GM21529 (cell line): ENCODE results near the gene HORMAD2.

Experiments used
- ATAC-seq: cut with Tn5 transposase; IDR thresholded peaks from one replicate; pipeline ENCODE4 v1.9.1; 2021; ENCODE audit not compliant: unreplicated experiment

The HORMAD2 gene

GRCh38 chr22:30104501-30105156, 24.4 kb downstream of the HORMAD2 start:
- no peak for ATAC-seq

DNA sequence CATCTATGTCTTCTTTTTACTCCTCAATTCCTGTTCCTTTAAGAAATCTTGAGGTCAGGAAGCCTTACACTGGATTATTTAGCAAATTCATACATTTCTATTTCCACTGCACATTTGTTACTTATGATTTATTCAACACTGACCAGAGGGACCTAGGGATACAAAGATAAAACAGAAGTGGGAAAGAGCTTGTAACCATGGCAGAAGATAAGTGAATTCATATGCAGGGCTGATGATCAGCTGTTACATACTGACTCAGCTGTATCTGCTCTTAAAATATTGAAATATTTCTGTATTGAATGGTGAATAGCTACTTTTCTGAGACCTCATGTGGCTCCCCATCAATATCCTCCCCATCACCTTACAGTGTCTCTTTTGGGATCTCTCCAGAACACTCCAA, 25.2 kb downstream of the HORMAD2 start:
- no peak for ATAC-seq

GRCh38 chr22:30113494-30113893, 33.2 kb downstream of the HORMAD2 start:
- ATAC-seq, result no peak

GRCh38 chr22:30114361-30114760, 34.1 kb downstream of the HORMAD2 start:
- no peak for ATAC-seq

GRCh38 chr22:30115705-30116104, 35.4 kb downstream of the HORMAD2 start:
- no peak for ATAC-seq

- ATAC-seq, result no peak
Measured at GRCh38 chr22:30116362-30117117, 36.3 kb downstream of the HORMAD2 start.

DNA sequence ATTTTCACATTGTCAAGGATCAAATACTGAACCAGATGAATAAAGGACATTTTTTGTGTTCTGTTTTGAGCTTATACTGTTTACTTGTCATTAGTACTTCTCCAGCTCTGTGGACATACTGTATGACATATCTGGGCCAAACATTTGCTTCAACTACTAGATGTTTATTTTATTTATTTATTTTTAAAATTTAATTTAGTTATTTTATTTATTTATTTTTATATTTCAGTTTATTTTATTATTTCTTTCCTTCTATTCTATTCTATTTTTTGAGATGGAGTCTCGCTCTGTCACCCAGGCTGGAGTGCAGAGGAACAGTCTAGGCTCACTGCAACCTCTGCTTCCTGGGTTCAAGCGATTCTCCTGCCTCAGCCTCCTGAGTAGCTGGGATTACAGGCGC, 37.0 kb downstream of the HORMAD2 start:
- no peak for ATAC-seq

DNA sequence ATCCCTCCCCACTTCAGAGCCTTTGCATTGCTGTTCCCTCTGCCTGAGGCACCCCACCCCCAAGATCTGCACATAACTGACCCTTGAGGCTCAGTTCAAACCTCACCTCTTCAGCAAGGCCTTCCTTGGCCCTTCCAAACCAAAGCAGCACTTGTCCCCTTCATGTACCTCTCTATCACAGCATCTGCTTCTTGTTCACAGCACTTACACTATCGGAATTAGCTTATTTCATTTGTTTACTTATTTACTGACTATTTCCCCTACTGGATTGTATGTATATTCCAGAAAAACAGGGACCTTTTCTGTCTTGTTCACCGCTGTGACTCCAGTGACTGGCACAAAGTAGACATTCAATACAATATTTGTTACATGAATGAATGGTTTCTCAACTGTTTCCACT, 38.0 kb downstream of the HORMAD2 start:
- no peak for ATAC-seq

- ATAC-seq, result no peak
Measured at GRCh38 chr22:30121960-30122359, 41.7 kb downstream of the HORMAD2 start.

GRCh38 chr22:30123463-30123862, 43.2 kb downstream of the HORMAD2 start:
- ATAC-seq, result no peak

DNA sequence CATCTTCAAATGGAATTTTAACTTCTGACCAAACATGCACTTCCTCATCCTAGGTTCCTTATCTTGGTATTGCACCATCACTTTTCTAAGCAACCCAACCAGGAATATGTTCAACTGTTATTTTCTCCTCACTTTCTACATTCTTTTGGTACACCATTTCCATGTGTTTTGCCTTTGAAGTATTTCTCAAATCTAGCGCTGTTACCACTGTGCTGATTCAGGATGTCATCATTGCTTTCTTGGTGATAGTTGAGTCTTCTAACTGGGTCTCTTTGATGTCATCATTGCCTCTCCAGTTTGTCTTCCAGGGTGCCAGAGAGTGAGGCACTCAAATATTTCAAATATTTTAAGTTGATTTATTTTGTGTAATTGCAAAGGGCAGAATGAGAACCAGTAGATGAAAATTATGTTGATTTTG, 47.5 kb downstream of the HORMAD2 start:
- ATAC-seq, result no peak

- ATAC-seq, result no peak
Measured at GRCh38 chr22:30128511-30128910, 48.2 kb downstream of the HORMAD2 start.

DNA sequence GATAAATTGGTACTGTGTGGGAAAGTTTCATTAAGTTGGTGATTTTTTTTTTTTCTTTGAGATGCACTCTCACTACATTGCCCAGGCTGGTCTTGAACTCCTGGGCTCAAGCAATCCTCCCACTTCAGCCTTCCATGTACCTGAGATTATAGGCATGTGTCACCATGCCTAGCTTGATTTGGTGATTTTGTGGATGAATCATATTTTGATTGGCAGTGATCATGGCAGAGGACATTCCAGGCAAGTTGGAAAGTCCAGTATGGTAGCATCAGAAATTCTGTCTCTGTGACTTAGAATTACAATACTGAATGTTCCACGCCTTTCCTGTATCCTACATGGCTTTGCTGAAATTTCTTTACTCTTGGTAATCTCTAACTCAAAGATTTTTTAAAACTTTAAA, 49.4 kb downstream of the HORMAD2 start:
- ATAC-seq, result no peak

GRCh38 chr22:30132290-30132996, 52.2 kb downstream of the HORMAD2 start:
- no peak for ATAC-seq

DNA sequence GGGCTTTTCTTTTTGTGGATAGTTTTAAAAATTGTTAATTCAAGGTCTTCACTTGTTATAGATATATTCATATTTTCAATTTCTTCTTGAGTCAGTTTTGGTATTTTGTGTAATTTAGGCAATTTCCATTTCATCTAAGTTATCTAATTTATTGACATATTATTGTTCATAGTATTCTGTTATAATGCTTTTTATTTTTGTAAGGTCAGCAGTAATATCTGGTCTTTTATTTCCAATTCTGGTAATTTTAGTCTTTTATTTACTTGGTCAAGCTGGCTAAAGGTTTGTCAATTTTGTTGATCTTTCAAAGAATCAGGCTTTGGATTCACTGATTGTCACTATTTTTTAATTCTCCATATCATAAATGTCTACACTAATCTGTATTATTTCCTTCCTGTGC, 60.1 kb downstream of the HORMAD2 start:
- no peak for ATAC-seq

DNA sequence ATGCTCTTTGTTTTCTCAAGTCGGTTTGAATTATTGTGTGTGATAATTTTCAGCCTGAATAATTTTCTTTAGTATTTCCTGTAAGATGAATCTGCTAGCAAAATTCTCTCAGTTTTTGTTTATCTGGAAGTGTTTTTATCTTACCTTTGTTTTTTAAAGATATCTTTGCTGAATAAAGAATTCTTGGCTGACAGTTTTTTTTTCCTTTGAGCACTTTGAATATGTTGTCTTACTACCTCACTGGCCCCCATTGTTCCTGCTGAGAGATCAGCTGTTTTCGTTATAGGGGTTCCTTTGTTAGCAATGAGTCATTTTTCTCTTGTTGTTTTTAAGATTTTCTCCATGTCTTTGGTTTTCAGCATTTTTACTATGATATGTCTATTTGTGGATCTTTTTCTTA, 63.0 kb downstream of the HORMAD2 start:
- no peak for ATAC-seq

GRCh38 chr22:30144391-30144790, 64.1 kb downstream of the HORMAD2 start:
- no peak for ATAC-seq

DNA sequence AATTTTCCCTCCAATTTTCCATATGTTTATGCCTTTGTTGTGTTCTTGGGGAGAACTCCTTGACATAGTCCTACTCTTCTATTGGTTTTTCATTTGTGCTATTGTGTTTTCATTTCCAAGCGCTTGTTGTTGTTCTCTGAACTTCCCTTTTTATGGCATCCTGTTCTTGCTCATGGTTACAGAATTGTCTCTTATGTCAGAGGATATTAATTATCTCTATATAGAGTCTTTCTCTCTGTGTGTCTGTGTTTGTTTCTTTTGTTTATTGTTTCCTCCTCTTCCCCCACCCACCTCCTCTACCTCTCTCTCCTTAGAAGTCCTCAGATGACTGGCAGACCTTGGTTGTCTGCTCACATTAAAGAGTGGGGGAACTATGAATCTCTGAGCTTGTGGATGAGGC, 69.9 kb downstream of the HORMAD2 start:
- ATAC-seq, result no peak

DNA sequence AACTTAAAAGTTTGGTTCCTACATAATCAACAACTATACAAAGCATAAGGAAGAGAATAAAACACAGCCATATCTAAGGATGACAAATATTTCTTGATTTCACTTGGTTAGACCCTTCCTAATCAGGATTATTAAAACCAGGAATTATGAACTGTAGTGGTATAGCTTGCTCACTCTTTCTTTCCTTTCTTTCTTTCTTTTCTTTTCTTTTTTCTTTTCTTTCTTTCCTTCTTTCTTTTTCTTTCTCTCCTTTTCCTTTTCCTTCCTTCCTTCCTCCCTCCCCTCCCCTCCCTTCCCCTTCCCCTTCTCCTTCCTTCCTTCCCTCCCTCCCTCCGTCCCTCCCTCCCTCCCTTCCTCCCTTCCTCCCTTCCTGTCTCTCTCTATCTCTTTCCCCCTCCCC, 78.0 kb downstream of the HORMAD2 start:
- no peak for ATAC-seq

- no peak for ATAC-seq
Measured at GRCh38 chr22:30158744-30159500, 78.7 kb downstream of the HORMAD2 start.

GRCh38 chr22:30159561-30160353, 79.5 kb downstream of the HORMAD2 start:
- ATAC-seq, result no peak
